ENCODE data around the gene TAGLN2.

The TAGLN2 gene

GRCh38 chr1:159949981-159950381 is 24.7 kb upstream of the TAGLN2 start:
- no peak for DNase-seq (ENCODE audit: low read depth in 2 of 2, low spot score in 1 of 2)

- DNase-seq (ENCODE audit: low read depth in 2 of 2, low spot score in 1 of 2) = no peak
These were observed 23.8 kb upstream of the TAGLN2 start for GRCh38 chr1:159949123-159949522.

- DNase-seq (ENCODE audit: low read depth in 2 of 2, low spot score in 1 of 2) = no peak
These were observed 22.6 kb upstream of the TAGLN2 start for GRCh38 chr1:159947942-159948341.

GRCh38 chr1:159946242-159947187 is 21.2 kb upstream of the TAGLN2 start:
- no peak for DNase-seq (ENCODE audit: low read depth in 2 of 2, low spot score in 1 of 2)

- DNase-seq (ENCODE audit: low read depth in 2 of 2, low spot score in 1 of 2) = peak; percentile 57 to 68
These were observed 20.4 kb upstream of the TAGLN2 start, which contains the start of gene IGSF9 for GRCh38 chr1:159945483-159946241. Gene IGSF9, minus strand, starts transcription at chr1:159945613. Its CDS starts 2,159 bp downstream, at chr1:159943454.

- DNase-seq (ENCODE audit: low read depth in 2 of 2, low spot score in 1 of 2) = no peak
These were observed 19.5 kb upstream of the TAGLN2 start for GRCh38 chr1:159944623-159945455.

GRCh38 chr1:159943908-159944622 is 18.8 kb upstream of the TAGLN2 start:
- DNase-seq (ENCODE audit: low read depth in 2 of 2, low spot score in 1 of 2) = no peak

GRCh38 chr1:159943278-159943640 is 18.0 kb upstream of the TAGLN2 start:
- no peak for DNase-seq (ENCODE audit: low read depth in 2 of 2, low spot score in 1 of 2)

GRCh38 chr1:159942632-159943277 is 17.4 kb upstream of the TAGLN2 start:
- no peak for DNase-seq (ENCODE audit: low read depth in 2 of 2, low spot score in 1 of 2)

- no peak for DNase-seq (ENCODE audit: low read depth in 2 of 2, low spot score in 1 of 2)
These were observed 16.6 kb upstream of the TAGLN2 start for GRCh38 chr1:159941591-159942560.

GRCh38 chr1:159941141-159941540 is 15.8 kb upstream of the TAGLN2 start:
- DNase-seq (ENCODE audit: low read depth in 2 of 2, low spot score in 1 of 2) = no peak

- DNase-seq (ENCODE audit: low read depth in 2 of 2, low spot score in 1 of 2) = no peak
These were observed 14.8 kb upstream of the TAGLN2 start for GRCh38 chr1:159940006-159940620.

- no peak for DNase-seq (ENCODE audit: low read depth in 2 of 2, low spot score in 1 of 2)
These were observed 14.3 kb upstream of the TAGLN2 start for GRCh38 chr1:159939678-159940002.

GRCh38 chr1:159938905-159939677 is 13.8 kb upstream of the TAGLN2 start:
- no peak for DNase-seq (ENCODE audit: low read depth in 2 of 2, low spot score in 1 of 2)

GRCh38 chr1:159938211-159938852 is 13.0 kb upstream of the TAGLN2 start:
- no peak for DNase-seq (ENCODE audit: low read depth in 2 of 2, low spot score in 1 of 2)

GRCh38 chr1:159937054-159937750 is 11.9 kb upstream of the TAGLN2 start:
- DNase-seq (ENCODE audit: low read depth in 2 of 2, low spot score in 1 of 2) = no peak

Data from stimulated activated CD8-positive, alpha-beta memory T cell treated with anti-CD3 and anti-CD28 coated beads, Interleukin-4, amount 100 ng/mL, for 1 hour (primary cell).